H7 (cell line): ENCODE results near the gene ADGRL3. TPM values are rescaled to one million over a fixed set of nuclear protein-coding genes. Genes with fewer than 3 reads are reported as not detected.

ENCODE experiments used
- DNase-seq: peaks from one replicate; pipeline ENCODE4 v3.0.0; 2012
- H3K27me3 ChIP-seq: 2 replicates; pipeline ENCODE4 v1.6.0; 2011; ENCODE audit warnings: mild to moderate bottlenecking, low read length; ENCODE audit not compliant: control insufficient read depth, insufficient read depth
- H3K36me3 ChIP-seq: replicated peaks from 2 replicates; pipeline ENCODE4 v1.5.1; 2011; ENCODE audit warnings: low read length; ENCODE audit not compliant: control insufficient read depth, insufficient read depth
- H3K4me3 ChIP-seq: 2 replicates; pipeline ENCODE4 v1.5.1; 2011; ENCODE audit warnings: low read depth, mild to moderate bottlenecking, control low read depth, low read length, moderate library complexity; ENCODE audit not compliant: insufficient read depth
- total RNA-seq: library from RNA; depleted of rRNA; stranded (reverse); fragments of >200 nt; shearing (Covaris generic); gene quantifications from 2 replicates; pipeline ENCODE4 v1.2.3, GENCODE V29; 2014

Gene ADGRL3
- total RNA-seq, 1 experiment from 2014 or later = 6.8 TPM

- no peaks in the 10 kb centered on the region for H3K27me3 ChIP-seq
- no peak for DNase-seq
- H3K36me3 ChIP-seq = no peaks in the 10 kb centered on the region
- H3K4me3 ChIP-seq = no peak overlapping the region
Measured at GRCh38 chr4:61277785-61278760, 77.9 kb downstream of the ADGRL3 start.

GRCh38 chr4:61292322-61292721 is 92.2 kb downstream of the ADGRL3 start:
- no peak for DNase-seq

GRCh38 chr4:61293707-61294400 is 93.7 kb downstream of the ADGRL3 start:
- DNase-seq = no peak
- H3K27me3 ChIP-seq = no peaks in the 10 kb centered on the region
- no peak overlapping the region for H3K4me3 ChIP-seq
- H3K36me3 ChIP-seq = no peaks in the 10 kb centered on the region

More at GRCh38 chr4:61292322-61292721, 92.2 kb downstream of the ADGRL3 start:
- Histone ChIP-seq H3K27me3 (no peaks in the 10 kb centered on the region), H3K36me3 (no peaks in the 10 kb centered on the region), H3K4me3 (no peak overlapping the region)

- Histone ChIP-seq H3K27me3 (no peaks in the 10 kb centered on the region), H3K4me3 (no peak overlapping the region), H3K36me3 (no peaks in the 10 kb centered on the region)
- DNase-seq = no peak
Measured at GRCh38 chr4:61294936-61295335, 94.8 kb downstream of the ADGRL3 start.

- DNase-seq = no peak
- H3K4me3 ChIP-seq = no peak overlapping the region
- no peaks in the 10 kb centered on the region for H3K27me3 ChIP-seq
- H3K36me3 ChIP-seq = no peaks in the 10 kb centered on the region
Measured at GRCh38 chr4:61296144-61296543, 96.0 kb downstream of the ADGRL3 start.

GRCh38 chr4:61298178-61298740 is 98.1 kb downstream of the ADGRL3 start:
- no peak for DNase-seq
- H3K4me3 ChIP-seq = no peak overlapping the region
- no peaks in the 10 kb centered on the region for H3K36me3 ChIP-seq

GRCh38 chr4:61299316-61299715 is 99.2 kb downstream of the ADGRL3 start:
- H3K36me3 ChIP-seq = no peaks in the 10 kb centered on the region
- no peak for DNase-seq
- H3K27me3 ChIP-seq = no peaks in the 10 kb centered on the region
- no peak overlapping the region for H3K4me3 ChIP-seq

More at GRCh38 chr4:61298178-61298740, 98.1 kb downstream of the ADGRL3 start:
- no peaks in the 10 kb centered on the region for H3K27me3 ChIP-seq

GRCh38 chr4:61300266-61300844 is 100.2 kb downstream of the ADGRL3 start:
- Histone ChIP-seq H3K4me3 (no peak overlapping the region), H3K27me3 (no peaks in the 10 kb centered on the region), H3K36me3 (no peaks in the 10 kb centered on the region)
- DNase-seq = no peak

- Histone ChIP-seq H3K27me3 (no peaks in the 10 kb centered on the region), H3K36me3 (no peaks in the 10 kb centered on the region), H3K4me3 (no peak overlapping the region)
- DNase-seq = no peak
Measured at GRCh38 chr4:61301271-61301670, 101.1 kb downstream of the ADGRL3 start.

GRCh38 chr4:61308033-61308432 is 107.9 kb downstream of the ADGRL3 start:
- H3K36me3 ChIP-seq = no peaks in the 10 kb centered on the region
- H3K4me3 ChIP-seq = no peak overlapping the region
- no peaks in the 10 kb centered on the region for H3K27me3 ChIP-seq
- DNase-seq = no peak

- Histone ChIP-seq H3K36me3 (no peaks in the 10 kb centered on the region), H3K27me3 (no peaks in the 10 kb centered on the region), H3K4me3 (no peak overlapping the region)
- no peak for DNase-seq
Measured at GRCh38 chr4:61309616-61310015, 109.5 kb downstream of the ADGRL3 start.

- no peak for DNase-seq
- Histone ChIP-seq H3K4me3 (no peak overlapping the region), H3K36me3 (no peaks in the 10 kb centered on the region), H3K27me3 (no peaks in the 10 kb centered on the region)
Measured at GRCh38 chr4:61312526-61312925, 112.4 kb downstream of the ADGRL3 start.

GRCh38 chr4:61318431-61318830 is 118.3 kb downstream of the ADGRL3 start:
- Histone ChIP-seq H3K4me3 (no peak overlapping the region), H3K27me3 (no peaks in the 10 kb centered on the region)
- no peak for DNase-seq

GRCh38 chr4:61319156-61319555 is 119.0 kb downstream of the ADGRL3 start:
- no peak for DNase-seq
- Histone ChIP-seq H3K36me3 (no peaks in the 10 kb centered on the region), H3K4me3 (no peak overlapping the region), H3K27me3 (no peaks in the 10 kb centered on the region)

More at GRCh38 chr4:61318431-61318830, 118.3 kb downstream of the ADGRL3 start:
- no peaks in the 10 kb centered on the region for H3K36me3 ChIP-seq
